GM12878 (cell line): Measurements from ENCODE around the gene C8G. TPM values are rescaled to one million over a fixed set of nuclear protein-coding genes. Genes with fewer than 3 reads are reported as not detected.

ENCODE experiments used
- BCL11A ChIP-seq: IDR thresholded peaks from 2 replicates; pipeline ENCODE4 v1.6.1; 2011; ENCODE audit warnings: low read depth, low read length
- CTCF ChIP-seq, 3 experiments: IDR thresholded peaks in 2 of 3; conservative IDR thresholded peaks in 1 of 3; 2 replicates each; pipeline ENCODE4 v1.5.1; 2011; ENCODE audit warnings: low read depth in 3 of 3, low read length in 3 of 3, mild to moderate bottlenecking in 3 of 3, control low read depth in 2 of 3, moderate library complexity in 2 of 3, inconsistent platforms in 1 of 3, mixed read lengths in 1 of 3; ENCODE audit not compliant: control insufficient read depth in 2 of 3, insufficient read depth in 1 of 3; ENCODE audit errors: extremely low read depth in 1 of 3
- E2F4 ChIP-seq: IDR thresholded peaks from 2 replicates; pipeline ENCODE4 v1.6.1; 2012; ENCODE audit warnings: low read depth, low read length, improper control_type of control experiment
- EED ChIP-seq: sonication (generic); IDR thresholded peaks from 2 replicates; pipeline ENCODE4 v1.6.1; 2016; ENCODE audit warnings: antibody characterized with exemption, low read depth
- MLLT1 ChIP-seq: fragments of 450-650 bp; IDR thresholded peaks from 2 replicates; pipeline ENCODE4 v1.6.1; 2016; ENCODE audit warnings: mild to moderate bottlenecking
- NR2F1 ChIP-seq: fragments of 450-650 bp; conservative IDR thresholded peaks from 2 replicates; pipeline ENCODE4 v1.6.1; 2017; ENCODE audit warnings: mild to moderate bottlenecking
- PBX3 ChIP-seq: IDR thresholded peaks from 2 replicates; pipeline ENCODE4 v1.6.1; 2011; ENCODE audit warnings: mild to moderate bottlenecking, low read depth, low read length, moderate library complexity; ENCODE audit not compliant: insufficient replicate concordance
- PKNOX1 ChIP-seq: fragments of 450-650 bp; IDR thresholded peaks from 2 replicates; pipeline ENCODE4 v1.6.1; 2016; ENCODE audit warnings: mild to moderate bottlenecking
- POLR2AphosphoS5 ChIP-seq: IDR thresholded peaks from 2 replicates; pipeline ENCODE4 v1.6.1; 2011; ENCODE audit warnings: mild to moderate bottlenecking, low read length, inconsistent platforms
- RUNX3 ChIP-seq: IDR thresholded peaks from 2 replicates; pipeline ENCODE4 v1.6.1; 2012; ENCODE audit warnings: low read length, inconsistent platforms
- SMC3 ChIP-seq: IDR thresholded peaks from 2 replicates; pipeline ENCODE4 v1.6.1; 2011; ENCODE audit warnings: low read length, improper control_type of control experiment, borderline replicate concordance
- SREBF1 ChIP-seq: IDR thresholded peaks from 2 replicates; pipeline ENCODE4 v1.6.1; 2012; ENCODE audit warnings: mild to moderate bottlenecking, low read length
- SUZ12 ChIP-seq: fragments of 200-600 bp; sonication (generic); IDR thresholded peaks from one replicate; pipeline ENCODE4 v1.6.1; 2018; ENCODE audit warnings: antibody characterized with exemption, mild to moderate bottlenecking; ENCODE audit not compliant: unreplicated experiment
- TBL1XR1 ChIP-seq: IDR thresholded peaks from 2 replicates; pipeline ENCODE4 v1.6.1; 2012; ENCODE audit warnings: low read depth, low read length, improper control_type of control experiment
- TCF12 ChIP-seq: IDR thresholded peaks from 2 replicates; pipeline ENCODE4 v1.6.1; 2011; ENCODE audit warnings: low read depth, mild to moderate bottlenecking, low read length
- USF1 ChIP-seq: IDR thresholded peaks from 2 replicates; pipeline ENCODE4 v1.6.1; 2011; ENCODE audit warnings: borderline replicate concordance, low read depth, mild to moderate bottlenecking, moderate library complexity, mixed read lengths, low read length; ENCODE audit not compliant: insufficient read depth; ENCODE audit errors: extremely low read length
- YBX1 ChIP-seq: fragments of 450-650 bp; IDR thresholded peaks from 2 replicates; pipeline ENCODE4 v1.6.1; 2016; ENCODE audit warnings: antibody characterized with exemption
- ZNF622 ChIP-seq: fragments of 450-650 bp; IDR thresholded peaks from 2 replicates; pipeline ENCODE4 v1.6.1; 2017; ENCODE audit warnings: mild to moderate bottlenecking, inconsistent platforms
- ZNF687 ChIP-seq: fragments of 450-650 bp; IDR thresholded peaks from 2 replicates; pipeline ENCODE4 v1.6.1; 2017; ENCODE audit warnings: mild to moderate bottlenecking, moderate library complexity
- polyA plus RNA-seq, 11 experiments: library from polyadenylated mRNA; depleted of rRNA in 4 of 11; unstranded in 6 of 11; stranded (reverse) in 5 of 11; fragments of >200 nt; fragmentation: Nextera tagmentation in 4 of 11; fragmentation: Illumina TruSeq in 1 of 11; extraction: Ambion mirVana in 4 of 11; extraction: Trizol in 1 of 11; gene quantifications; 1 replicate in 1 of 11; 2 replicates in 10 of 11; pipeline versions ENCODE4 v1.2.1 to v1.2.3, GENCODE V29; 2011 to 2016; ENCODE audit warnings: inconsistent platforms in 2 of 11, missing spikeins in 2 of 11, low read depth in 1 of 11
- total RNA-seq, 4 experiments: library from RNA; depleted of rRNA in 3 of 4; stranded (reverse); fragments of >200 nt in 3 of 4; fragmentation: Illumina TruSeq in 1 of 4; extraction: Trizol in 1 of 4; gene quantifications; 2 replicates each; pipeline versions ENCODE4 v1.2.1 to v1.2.3, GENCODE V29; 2013 to 2021

The C8G gene
- total and polyA plus RNA-seq, 10 of the 15 experiments (the other 5 are each of a cell fraction or from before 2014, with no cell fraction given) = 0.26 to 0.69 (median 0.50) TPM; not detected in 7

GRCh38 chr9:136899196-136899595 is 45.8 kb upstream of the C8G start (continued):
- TF ChIP-seq ZNF687 (peak; percentile 35; the same call in 1 of the 2 replicates), POLR2AphosphoS5 (0 out of 2 replicates have a peak, but pooled peaks have one; percentile 25), SUZ12 (no peak), PKNOX1 (no peak), ZNF622 (no peak), MLLT1 (no peak; the same call in 1 of the 2 replicates), BCL11A (no peak), CTCF (IDR thresholded peaks at IDR 0.05 in 2 of 3, conservative IDR thresholded peaks at IDR 0.05 in 1 of 3; ENCODE audit: control insufficient read depth in 2 of 3, extremely low read depth in 1 of 3, insufficient read depth in 1 of 3, low read depth in 3 of 3, low read length in 3 of 3) (peak; percentile 3 to 43 (median 37); a peak in 3 of 6 replicates), SREBF1 (no peak), NR2F1 (no peak), TCF12 (0 out of 2 replicates have a peak, but pooled peaks have one; percentile 14), USF1 (no peak), RUNX3 (peak; percentile 66), E2F4 (no peak), TBL1XR1 (no peak), YBX1 (no peak), EED (no peak), SMC3 (peak; percentile 24; the same call in 1 of the 2 replicates), PBX3 (peak; percentile 14)
